GM12865 (cell line): Measurements from ENCODE around the gene TMEM260.

Source experiments
- DNase-seq: peaks from one replicate; pipeline ENCODE4 v3.0.0; 2010; ENCODE audit warnings: low read depth
- H3K4me3 ChIP-seq: 2 replicates; pipeline ENCODE4 v1.5.1; 2011; ENCODE audit warnings: mild to moderate bottlenecking, low read depth, low read length, control low read depth
- CTCF ChIP-seq: IDR thresholded peaks from 2 replicates; pipeline ENCODE4 v1.5.1; 2011; ENCODE audit warnings: low read length, control low read depth, low read depth, inconsistent platforms; ENCODE audit not compliant: insufficient read depth; ENCODE audit errors: missing control alignments

Gene TMEM260

GRCh38 chr14:56580221-56580711 lies 668 bp downstream of the TMEM260 start:
- no peak for TF ChIP-seq CTCF

GRCh38 chr14:56581041-56581727 lies 1.6 kb downstream of the TMEM260 start:
- peak overlapping the region; percentile 99 for H3K4me3 ChIP-seq
- TF ChIP-seq CTCF: no peak
- DNase-seq: peak; percentile 5

More at GRCh38 chr14:56580221-56580711, 668 bp downstream of the TMEM260 start:
- peak overlapping the region; percentile 99 for H3K4me3 ChIP-seq
- peak; percentile 61 for DNase-seq

GRCh38 chr14:56585461-56586084 lies 6.0 kb downstream of the TMEM260 start:
- no peak for TF ChIP-seq CTCF
- DNase-seq: no peak
- no peak overlapping the region for H3K4me3 ChIP-seq

DNA sequence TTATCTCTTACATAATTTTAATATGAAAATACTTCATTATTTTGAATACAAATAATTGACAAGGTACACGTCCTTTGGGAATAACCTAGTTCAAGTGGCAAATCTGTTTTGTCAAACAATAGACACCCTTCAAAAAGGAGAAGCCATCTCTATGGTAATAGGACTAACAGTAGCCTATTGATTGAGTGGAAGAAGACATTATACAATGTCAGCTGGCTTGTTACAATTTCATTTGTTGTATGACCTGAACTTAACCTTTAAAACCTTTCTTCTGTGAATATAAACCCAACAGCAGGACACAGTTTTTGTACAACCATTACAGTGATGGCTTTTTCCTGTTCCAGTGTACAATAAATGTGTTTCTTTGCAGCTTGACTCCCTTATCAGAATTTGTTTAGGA lies 8.1 kb downstream of the TMEM260 start:
- TF ChIP-seq CTCF: no peak
- no peak overlapping the region for H3K4me3 ChIP-seq
- no peak for DNase-seq

GRCh38 chr14:56590535-56590960 lies 10.9 kb downstream of the TMEM260 start:
- no peak for TF ChIP-seq CTCF
- H3K4me3 ChIP-seq: no peak overlapping the region
- no peak for DNase-seq

DNA sequence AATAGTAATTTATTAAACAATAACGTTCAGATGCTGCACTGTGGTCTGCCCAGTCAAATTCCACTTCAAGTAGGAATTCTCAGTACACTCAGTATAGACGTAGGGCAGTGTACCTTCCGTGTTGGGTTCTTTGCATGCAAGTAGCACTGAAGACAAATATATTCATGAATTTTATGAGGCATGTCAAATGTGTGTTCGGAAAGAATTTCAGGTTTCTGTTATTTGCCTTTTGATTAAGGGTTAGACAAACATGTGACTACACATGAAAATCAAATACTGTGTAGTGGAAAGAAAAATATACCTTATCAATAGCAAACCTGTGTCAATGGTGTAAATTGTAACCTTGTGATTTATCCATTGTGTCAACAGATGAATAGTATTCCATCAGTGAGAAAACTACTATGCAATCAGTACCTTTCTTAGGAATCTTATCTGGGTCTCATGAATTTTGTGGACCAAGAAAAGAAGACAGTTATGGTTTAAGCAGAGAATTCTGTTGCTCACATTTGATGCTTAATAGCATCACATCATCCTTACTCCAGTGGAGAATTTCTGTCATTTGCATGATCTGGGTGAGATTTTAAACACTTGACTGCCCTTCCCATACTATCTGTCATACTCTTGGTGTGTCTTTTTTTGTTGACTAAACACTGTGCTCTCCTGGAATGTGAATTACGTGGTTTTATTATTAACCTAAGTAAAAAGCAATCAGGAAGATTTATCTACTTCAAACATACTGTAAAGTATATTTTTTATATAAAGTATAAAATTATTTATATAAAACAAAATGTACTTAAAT lies 13.3 kb downstream of the TMEM260 start:
- no peak for TF ChIP-seq CTCF
- DNase-seq: no peak
- no peak overlapping the region for H3K4me3 ChIP-seq
